Measurements from ENCODE around the gene RXRG. TPM values are rescaled to one million over a fixed set of nuclear protein-coding genes. Genes with fewer than 3 reads are reported as not detected.

The RXRG gene
- total and polyA plus RNA-seq, 9 of the 15 experiments (the other 6 are each of a cell fraction or from before 2014, with no cell fraction given), result not detected

GRCh38 chr1:165481820-165482532 is 37.0 kb upstream of the RXRG start:
- ChIA-PET CTCF (ENCODE audit: low intra/inter-chr PET ratio) (no interaction called here), POLR2A (interaction anchor here (0.7 kb wide), 1 partner anchor 108 kb away, joined by 3 read pairs; no protein-coding TSS in a partner anchor)
- no peak overlapping the region for H3K9ac ChIP-seq (ENCODE audit: insufficient read depth in 1 of 2, low read depth in 2 of 2, low read length in 2 of 2)
- no peak overlapping the region for H3K27ac ChIP-seq (ENCODE audit: extremely low read depth, low read depth, low read length)
- no peaks in the 10 kb centered on the region for H3K4me1 ChIP-seq (replicated peaks in 1 of 2; ENCODE audit: control insufficient read depth in 2 of 2, insufficient read depth in 2 of 2, low read length in 2 of 2)
- BruUV-seq (replicated peaks), result no TSS peak
- H3K79me2 ChIP-seq (ENCODE audit: control insufficient read depth, insufficient read depth, low read length), result no peaks in the 10 kb centered on the region
- no peaks in the 10 kb centered on the region for H4K20me1 ChIP-seq (replicated peaks; ENCODE audit: control insufficient read depth, insufficient read depth, low read length)
- no peak overlapping the region for H3K4me2 ChIP-seq (ENCODE audit: insufficient read depth, low read length)
- FAIRE-seq, result no peak
- no peaks in the 10 kb centered on the region for H3K27me3 ChIP-seq (ENCODE audit: control insufficient read depth in 2 of 2, insufficient read depth in 2 of 2, low read length in 2 of 2)
- H3K36me3 ChIP-seq (ENCODE audit: control insufficient read depth, insufficient read depth, low read length), result no peaks in the 10 kb centered on the region
- intact Hi-C loops (cut with micrococcal nuclease), result no loop called here
- H3K4me3 ChIP-seq, result no peak overlapping the region
- no peaks in the 10 kb centered on the region for H3K9me3 ChIP-seq (replicated peaks; ENCODE audit: control insufficient read depth, insufficient read depth, low read depth, low read length)
- peak in 1 of 4 experiments; percentile 21 for DNase-seq (ENCODE audit: extremely low read depth in 1 of 4, low spot score in 3 of 4)
- H2AFZ ChIP-seq (ENCODE audit: low read depth, low read length), result no peak overlapping the region
- H3K9me1 ChIP-seq (ENCODE audit: control insufficient read depth, insufficient read depth, low read length), result no peaks in the 10 kb centered on the region
- 2% methylated on average over 6 of the region's 6 CpGs for WGBS (ENCODE audit: insufficient coverage, low coverage, missing lambda C conversion rate)
- ATAC-seq, result peak; percentile 47; the same call in 2 of the 3 replicates
- in situ Hi-C loops (cut with MboI), result no loop called here
- peak; percentile 82 for TF ChIP-seq FOSL1 (tag; conservative IDR thresholded peaks at IDR 0.05)
- TF ChIP-seq, protein P1, sequence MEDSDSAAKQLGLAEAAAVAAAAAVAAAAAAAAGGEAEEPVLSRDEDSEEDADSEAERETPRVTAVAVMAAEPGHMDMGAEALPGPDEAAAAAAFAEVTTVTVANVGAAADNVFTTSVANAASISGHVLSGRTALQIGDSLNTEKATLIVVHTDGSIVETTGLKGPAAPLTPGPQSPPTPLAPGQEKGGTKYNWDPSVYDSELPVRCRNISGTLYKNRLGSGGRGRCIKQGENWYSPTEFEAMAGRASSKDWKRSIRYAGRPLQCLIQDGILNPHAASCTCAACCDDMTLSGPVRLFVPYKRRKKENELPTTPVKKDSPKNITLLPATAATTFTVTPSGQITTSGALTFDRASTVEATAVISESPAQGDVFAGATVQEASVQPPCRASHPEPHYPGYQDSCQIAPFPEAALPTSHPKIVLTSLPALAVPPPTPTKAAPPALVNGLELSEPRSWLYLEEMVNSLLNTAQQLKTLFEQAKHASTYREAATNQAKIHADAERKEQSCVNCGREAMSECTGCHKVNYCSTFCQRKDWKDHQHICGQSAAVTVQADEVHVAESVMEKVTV (CRISPR knock-in tag; IDR thresholded peaks at IDR 0.05), result no peak
- no peak for TF ChIP-seq SREBF1 (IDR thresholded peaks at IDR 0.05; ENCODE audit: borderline replicate concordance, low read depth, low read length)
- 0 out of 2 replicates have a peak, but pooled peaks have one; percentile 30 for TF ChIP-seq SMARCA4 (IDR thresholded peaks at IDR 0.05)
- TF ChIP-seq ATF3 (IDR thresholded peaks at IDR 0.05), result peak; percentile 83
- TF ChIP-seq ATF3 (CRISPR knock-in tag; conservative IDR thresholded peaks at IDR 0.05), result no peak
- TF ChIP-seq MBD1 (CRISPR knock-in tag; IDR thresholded peaks at IDR 0.05), result no peak
- TF ChIP-seq JUNB (CRISPR knock-in tag; conservative IDR thresholded peaks at IDR 0.05), result peak; percentile 44; the same call in 1 of the 2 replicates
- no peak for TF ChIP-seq ZNF407 (IDR thresholded peaks at IDR 0.05; ENCODE audit: low read depth)
